Peyer's patch (tissue), 4 donors: ENCODE measurements around the gene HSFX2.
"Not testable (repeated sequence)": the region's sequence is repeated elsewhere in the genome, so short reads cannot be mapped to it uniquely, and the experiment has no call there.

Experiments used
- CTCF ChIP-seq, 6 experiments: fragments of 450-650 bp in 4 of 6; fragments of 200-600 bp in 2 of 6; sonication (generic) in 1 of 6; IDR thresholded peaks; one replicate each; pipeline ENCODE4 v1.5.1; 2017 to 2019; ENCODE audit warnings: antibody characterized with exemption in 6 of 6, mild to moderate bottlenecking in 3 of 6, moderate library complexity in 1 of 6
- POLR2A ChIP-seq, 2 donors: fragments of 450-650 bp; IDR thresholded peaks; one replicate each; pipeline ENCODE4 v1.5.1; 2017; ENCODE audit warnings: antibody characterized with exemption in 2 of 2, mild to moderate bottlenecking in 2 of 2, moderate library complexity in 2 of 2

GRCh38 chrX:149595943-149596342 lies 829 bp upstream of the HSFX2 start:
- not testable (repeated sequence) for TF ChIP-seq POLR2A, CTCF (IDR thresholded peaks at IDR 0.05)
